Caco-2 (cell line): ENCODE measurements around the gene FAM81A. TPM values are rescaled to one million over a fixed set of nuclear protein-coding genes. Genes with fewer than 3 reads are reported as not detected.

Experiments used
- BruUV-seq: library from RNA; stranded (reverse); fragments of 400-500 nt; replicated peaks from 2 replicates; lab custom pipeline; 2021; lab: Mats Ljungman, UMichigan
- CTCF ChIA-PET: fragments of 300-600 bp; sonication (Branson Sonifier 250); formaldehyde crosslinking; loops from one replicate; lab custom pipeline; 2022; ENCODE audit warnings: antibody characterized with exemption; lab: Charles Lee
- POLR2A ChIA-PET: fragments of 300-600 bp; sonication (Branson Sonifier 250); formaldehyde crosslinking; loops from one replicate; lab custom pipeline; 2022; ENCODE audit warnings: antibody characterized with exemption; lab: Charles Lee
- DNase-seq, 2 experiments: peaks; one replicate each; pipeline versions ENCODE4 v3.0.0 to v3.0.0-alpha.2; 2020 to 2022
- H3K27me3 ChIP-seq: replicated peaks from 2 replicates; pipeline ENCODE4 v1.6.0; 2011; ENCODE audit warnings: low read length; ENCODE audit not compliant: control insufficient read depth, insufficient read depth
- H3K36me3 ChIP-seq: 2 replicates; pipeline ENCODE4 v1.5.1; 2011; ENCODE audit warnings: low read length; ENCODE audit not compliant: control insufficient read depth, insufficient read depth
- H3K4me1 ChIP-seq: fragments of 250-450 bp; sonication (Bioruptor Pico); 2 replicates; pipeline ENCODE4 v1.5.1; 2020; ENCODE audit warnings: mild to moderate bottlenecking
- H3K4me3 ChIP-seq: 2 replicates; pipeline ENCODE4 v1.5.1; 2011; ENCODE audit warnings: low read depth, mild to moderate bottlenecking, control low read depth, low read length
- H3K9me3 ChIP-seq: fragments of 250-450 bp; sonication (Bioruptor Pico); 2 replicates; pipeline ENCODE4 v1.5.1; 2020; ENCODE audit warnings: mild to moderate bottlenecking, moderate library complexity
- H3K27ac Mint-ChIP-seq: one replicate; pipeline ENCODE4 v1.8.0; 2022; ENCODE audit warnings: mixed read lengths; ENCODE audit not compliant: unreplicated experiment
- H3K27me3 Mint-ChIP-seq: one replicate; pipeline ENCODE4 v1.8.0; 2022; ENCODE audit warnings: mixed read lengths; ENCODE audit not compliant: insufficient read depth, unreplicated experiment
- H3K36me3 Mint-ChIP-seq: one replicate; pipeline ENCODE4 v1.8.0; 2022; ENCODE audit warnings: mild to moderate bottlenecking, mixed read lengths; ENCODE audit not compliant: insufficient read depth, unreplicated experiment
- H3K4me1 Mint-ChIP-seq: one replicate; pipeline ENCODE4 v1.8.0; 2022; ENCODE audit warnings: low read depth, mixed read lengths; ENCODE audit not compliant: unreplicated experiment
- H3K4me3 Mint-ChIP-seq: one replicate; pipeline ENCODE4 v1.8.0; 2022; ENCODE audit warnings: mild to moderate bottlenecking, moderate library complexity, mixed read lengths; ENCODE audit not compliant: unreplicated experiment
- H3K9me3 Mint-ChIP-seq: one replicate; pipeline ENCODE4 v1.8.0; 2022; ENCODE audit warnings: mixed read lengths; ENCODE audit not compliant: unreplicated experiment
- intact Hi-C: fragments of 100-400 bp; cut with micrococcal nuclease; formaldehyde crosslinking; loops from one replicate; pipeline ENCODE4 v1.10.0; 2022; ENCODE audit not compliant: unreplicated experiment
- total RNA-seq: library from RNA; stranded (reverse); gene quantifications from 2 replicates; pipeline ENCODE4 v1.2.3, GENCODE V29; 2022
- TF ChIP-seq, protein P1 (sequence below), 2 experiments: fragments of 200-600 bp in 1 of 2; IDR thresholded peaks; 1 replicate in 1 of 2; 2 replicates in 1 of 2; pipeline versions ENCODE4 v1.5.1 to v1.8.0; 2011 to 2022; ENCODE audit warnings: antibody characterized with exemption in 1 of 2, control low read depth in 1 of 2, inconsistent platforms in 1 of 2, low read depth in 1 of 2, low read length in 1 of 2, mild to moderate bottlenecking in 1 of 2, moderate library complexity in 1 of 2; ENCODE audit not compliant: insufficient read depth in 1 of 2, severe bottlenecking in 1 of 2, unreplicated experiment in 1 of 2

The FAM81A gene
- total RNA-seq, 1 experiment from 2014 or later, result 6.8 TPM

DNA sequence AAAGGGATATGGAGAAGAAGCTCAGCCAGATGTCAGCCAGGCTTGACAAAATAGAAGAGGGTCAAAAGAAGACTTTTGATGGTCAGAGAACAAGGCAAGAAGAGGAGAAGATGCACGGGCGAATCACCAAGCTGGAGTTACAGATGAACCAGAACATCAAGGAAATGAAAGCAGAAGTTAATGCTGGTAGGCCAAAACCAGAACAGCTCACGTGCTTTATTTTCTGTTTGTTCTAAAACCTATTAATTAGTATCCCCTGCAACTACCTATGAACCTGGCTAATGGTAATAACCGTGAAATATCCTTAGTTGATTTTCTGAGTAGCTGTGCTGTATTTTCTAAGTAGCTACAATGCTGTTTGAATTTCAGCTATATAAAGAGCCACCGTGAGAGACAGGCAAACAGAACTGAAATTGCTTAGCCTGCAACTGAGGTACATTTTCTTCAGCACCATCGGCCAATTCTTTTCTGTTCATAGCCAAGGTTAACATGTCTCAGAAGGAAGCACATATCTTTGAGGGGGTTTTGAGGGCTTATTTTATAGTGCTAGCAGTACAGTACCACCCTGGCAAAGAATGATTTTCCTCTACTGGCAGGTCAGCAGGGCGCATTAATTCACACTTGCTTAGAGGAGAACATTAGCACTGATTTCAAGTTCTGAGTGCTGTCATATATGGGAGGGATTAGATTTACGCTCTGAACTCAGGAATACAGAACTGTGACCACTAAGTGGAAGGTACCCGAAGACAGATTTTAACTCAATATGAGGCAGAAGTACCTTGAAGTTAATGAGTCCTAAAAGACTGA, 78.9 kb downstream of the FAM81A start:
- no peak overlapping the region for H3K4me3 Mint-ChIP-seq
- CTCF ChIA-PET, result interaction anchor here (1.2 kb wide), 1 partner anchor 11 kb away, joined by 3 read pairs; no protein-coding TSS in a partner anchor
- Histone ChIP-seq H3K4me1 (no peaks in the 10 kb centered on the region), H3K4me3 (no peak overlapping the region), H3K27me3 (no peaks in the 10 kb centered on the region), H3K36me3 (no peaks in the 10 kb centered on the region), H3K9me3 (no peaks in the 10 kb centered on the region; the same call in 1 of the 2 replicates)
- no peak overlapping the region for H3K27ac Mint-ChIP-seq
- DNase-seq, result no peak
- no peaks in the 10 kb centered on the region for H3K4me1 Mint-ChIP-seq
- H3K27me3 Mint-ChIP-seq, result no peaks in the 10 kb centered on the region
- POLR2A ChIA-PET, result no interaction called here
- H3K36me3 Mint-ChIP-seq, result no peaks in the 10 kb centered on the region
- BruUV-seq, result no TSS peak
- TF ChIP-seq, protein P1, sequence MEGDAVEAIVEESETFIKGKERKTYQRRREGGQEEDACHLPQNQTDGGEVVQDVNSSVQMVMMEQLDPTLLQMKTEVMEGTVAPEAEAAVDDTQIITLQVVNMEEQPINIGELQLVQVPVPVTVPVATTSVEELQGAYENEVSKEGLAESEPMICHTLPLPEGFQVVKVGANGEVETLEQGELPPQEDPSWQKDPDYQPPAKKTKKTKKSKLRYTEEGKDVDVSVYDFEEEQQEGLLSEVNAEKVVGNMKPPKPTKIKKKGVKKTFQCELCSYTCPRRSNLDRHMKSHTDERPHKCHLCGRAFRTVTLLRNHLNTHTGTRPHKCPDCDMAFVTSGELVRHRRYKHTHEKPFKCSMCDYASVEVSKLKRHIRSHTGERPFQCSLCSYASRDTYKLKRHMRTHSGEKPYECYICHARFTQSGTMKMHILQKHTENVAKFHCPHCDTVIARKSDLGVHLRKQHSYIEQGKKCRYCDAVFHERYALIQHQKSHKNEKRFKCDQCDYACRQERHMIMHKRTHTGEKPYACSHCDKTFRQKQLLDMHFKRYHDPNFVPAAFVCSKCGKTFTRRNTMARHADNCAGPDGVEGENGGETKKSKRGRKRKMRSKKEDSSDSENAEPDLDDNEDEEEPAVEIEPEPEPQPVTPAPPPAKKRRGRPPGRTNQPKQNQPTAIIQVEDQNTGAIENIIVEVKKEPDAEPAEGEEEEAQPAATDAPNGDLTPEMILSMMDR (IDR thresholded peaks at IDR 0.05; ENCODE audit: insufficient read depth in 1 of 2, low read depth in 1 of 2, low read length in 1 of 2, severe bottlenecking in 1 of 2, unreplicated experiment in 1 of 2), result no peak
- H3K9me3 Mint-ChIP-seq, result no peaks in the 10 kb centered on the region
- intact Hi-C loops, result no loop called here

DNA sequence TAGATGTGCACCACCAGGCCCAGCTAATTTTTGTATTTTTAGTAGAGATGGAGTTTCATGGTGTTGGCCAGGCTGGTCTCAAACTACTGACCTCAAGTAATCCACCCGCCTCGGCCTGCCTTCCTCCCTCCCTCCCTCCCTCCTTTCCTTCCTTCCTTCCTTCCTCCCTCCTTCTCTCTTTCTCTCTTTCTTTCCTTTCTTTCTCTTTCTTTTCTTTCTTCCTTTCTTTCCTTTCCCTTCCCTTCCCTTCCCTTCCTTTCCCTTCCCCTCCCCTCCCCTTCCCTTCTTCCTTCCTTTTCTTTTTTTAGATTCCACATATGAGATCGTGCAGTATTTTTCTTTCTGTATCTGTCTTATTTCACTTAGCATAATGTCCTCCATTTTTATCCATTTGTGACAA, 81.3 kb downstream of the FAM81A start:
- Mint-ChIP-seq H3K4me1 (no peaks in the 10 kb centered on the region), H3K36me3 (no peaks in the 10 kb centered on the region), H3K27ac (no peak overlapping the region), H3K4me3 (no peak overlapping the region), H3K27me3 (no peaks in the 10 kb centered on the region), H3K9me3 (no peaks in the 10 kb centered on the region)
- no TSS peak for BruUV-seq
- intact Hi-C loops, result no loop called here
- Histone ChIP-seq H3K4me1 (no peaks in the 10 kb centered on the region), H3K36me3 (no peaks in the 10 kb centered on the region), H3K4me3 (no peak overlapping the region), H3K9me3 (no peaks in the 10 kb centered on the region; the same call in 1 of the 2 replicates), H3K27me3 (no peaks in the 10 kb centered on the region)
- DNase-seq, result no peak
- TF ChIP-seq, protein P1 (IDR thresholded peaks at IDR 0.05; ENCODE audit: insufficient read depth in 1 of 2, low read depth in 1 of 2, low read length in 1 of 2, severe bottlenecking in 1 of 2, unreplicated experiment in 1 of 2), result no peak
- CTCF ChIA-PET, result no interaction called here
- POLR2A ChIA-PET, result no interaction called here

DNA sequence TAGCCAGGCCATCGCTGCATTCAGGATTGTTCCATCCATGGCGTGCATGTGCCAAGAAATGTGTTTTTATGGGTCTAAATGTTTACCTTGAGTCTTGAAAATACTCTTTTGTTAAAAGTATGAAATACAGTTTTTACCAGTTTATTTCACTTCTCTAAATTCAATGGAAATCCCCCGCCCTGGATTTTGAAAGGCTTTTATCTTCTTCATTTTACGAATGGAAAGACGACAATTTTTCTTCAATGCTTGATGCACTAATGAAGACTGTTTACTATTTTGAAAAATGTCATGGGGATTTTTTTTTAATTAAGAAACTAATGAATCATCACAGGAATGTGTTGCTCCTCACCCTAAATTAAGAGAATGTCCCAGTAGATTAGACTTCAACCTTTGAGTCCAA, 83.5 kb downstream of the FAM81A start:
- Histone ChIP-seq H3K36me3 (no peaks in the 10 kb centered on the region), H3K4me3 (no peak overlapping the region), H3K27me3 (no peaks in the 10 kb centered on the region), H3K4me1 (no peaks in the 10 kb centered on the region), H3K9me3 (no peaks in the 10 kb centered on the region)
- H3K4me3 Mint-ChIP-seq, result no peak overlapping the region
- no peaks in the 10 kb centered on the region for H3K36me3 Mint-ChIP-seq
- intact Hi-C loops, result no loop called here
- TF ChIP-seq, protein P1 (IDR thresholded peaks at IDR 0.05; ENCODE audit: insufficient read depth in 1 of 2, low read depth in 1 of 2, low read length in 1 of 2, severe bottlenecking in 1 of 2, unreplicated experiment in 1 of 2), result no peak
- DNase-seq, result no peak
- no peaks in the 10 kb centered on the region for H3K27me3 Mint-ChIP-seq
- no peaks in the 10 kb centered on the region for H3K9me3 Mint-ChIP-seq
- H3K27ac Mint-ChIP-seq, result no peak overlapping the region
- no TSS peak for BruUV-seq
- ChIA-PET POLR2A (no interaction called here), CTCF (interaction anchor here (0.5 kb wide), 1 partner anchor 8 kb away, joined by 3 read pairs; no protein-coding TSS in a partner anchor)
- H3K4me1 Mint-ChIP-seq, result no peaks in the 10 kb centered on the region
